ENCODE results near the gene KCNH1.

Gene KCNH1

GRCh38 chr1:210681158-210681557, 452.8 kb downstream of the KCNH1 start:
- no peak overlapping the region for H4K8ac ChIP-seq (ENCODE audit: low read depth, low read length)
- H3K4me1 ChIP-seq (ENCODE audit: control insufficient read depth in 2 of 2, insufficient read depth in 1 of 2, low read depth in 1 of 2, low read length in 2 of 2) = no peaks in the 10 kb centered on the region
- no peak overlapping the region for H2BK5ac ChIP-seq (ENCODE audit: low read length)
- H3K27me3 ChIP-seq (ENCODE audit: control insufficient read depth in 3 of 3, insufficient read depth in 3 of 3, low read depth in 1 of 3, low read length in 3 of 3) = no peaks in the 10 kb centered on the region
- H2AK5ac ChIP-seq (ENCODE audit: low read depth, low read length) = no peak overlapping the region
- no peaks in the 10 kb centered on the region for H3K9me3 ChIP-seq (replicated peaks in 1 of 2; ENCODE audit: control insufficient read depth in 2 of 2, insufficient read depth in 1 of 2, low read depth in 1 of 2, low read length in 2 of 2)
- no peak overlapping the region for H2BK15ac ChIP-seq (ENCODE audit: low read length)
- no peak overlapping the region for H3K4ac ChIP-seq (ENCODE audit: low read length)
- no peak overlapping the region for H2AFZ ChIP-seq (ENCODE audit: low read length)
- no peak overlapping the region for H3K9ac ChIP-seq (ENCODE audit: low read depth, low read length, poor library complexity)
- peaks cover 0 to 3% of the 10 kb centered on the region in 2 donors for H3K36me3 ChIP-seq (replicated peaks in 1 of 2; ENCODE audit: control insufficient read depth in 2 of 2, insufficient read depth in 2 of 2, low read length in 2 of 2)
- no peak overlapping the region for H2BK120ac ChIP-seq (ENCODE audit: low read depth, low read length)
- peak overlapping the region; percentile 29 for H3K18ac ChIP-seq (ENCODE audit: low read length)
- H3K4me3 ChIP-seq (ENCODE audit: low read length in 2 of 2) = no peak overlapping the region
- no CpG with 5 or more reads among the region's 7 CpGs for WGBS, 2 donors (ENCODE audit: extremely low coverage in 2 of 2, insufficient read length in 2 of 2, insufficient replicate concordance in 1 of 2)
- no peak for DNase-seq (ENCODE audit: low spot score)
- H3K14ac ChIP-seq (ENCODE audit: low read length) = no peak overlapping the region
- no peak overlapping the region for H4K91ac ChIP-seq (ENCODE audit: low read depth, low read length, poor library complexity)
- no peak overlapping the region for H3K27ac ChIP-seq (replicated peaks; ENCODE audit: low read length)
- no peak overlapping the region for H3K4me2 ChIP-seq (ENCODE audit: insufficient read depth, low read length, poor library complexity, severe bottlenecking)
- H2BK12ac ChIP-seq (ENCODE audit: low read length) = no peak overlapping the region
- H3K79me1 ChIP-seq (ENCODE audit: low read depth, low read length) = no peaks in the 10 kb centered on the region
- no peak overlapping the region for H3K23ac ChIP-seq (ENCODE audit: low read depth, low read length, poor library complexity)

GRCh38 chr1:210678306-210678705, 455.6 kb downstream of the KCNH1 start:
- Histone ChIP-seq H3K4me1 (ENCODE audit: control insufficient read depth in 2 of 2, insufficient read depth in 1 of 2, low read depth in 1 of 2, low read length in 2 of 2) (no peaks in the 10 kb centered on the region), H2BK12ac (ENCODE audit: low read length) (no peak overlapping the region), H3K27me3 (ENCODE audit: control insufficient read depth in 3 of 3, insufficient read depth in 3 of 3, low read depth in 1 of 3, low read length in 3 of 3) (no peaks in the 10 kb centered on the region), H4K91ac (ENCODE audit: low read depth, low read length, poor library complexity) (no peak overlapping the region), H3K18ac (ENCODE audit: low read length) (no peak overlapping the region), H3K4ac (ENCODE audit: low read length) (no peak overlapping the region), H3K27ac (replicated peaks; ENCODE audit: low read length) (no peak overlapping the region), H3K14ac (ENCODE audit: low read length) (no peak overlapping the region), H3K4me3 (ENCODE audit: low read length in 2 of 2) (no peak overlapping the region), H2AK5ac (ENCODE audit: low read depth, low read length) (no peak overlapping the region), H2BK15ac (ENCODE audit: low read length) (no peak overlapping the region), H3K9me3 (replicated peaks in 1 of 2; ENCODE audit: control insufficient read depth in 2 of 2, insufficient read depth in 1 of 2, low read depth in 1 of 2, low read length in 2 of 2) (no peaks in the 10 kb centered on the region), H2BK120ac (ENCODE audit: low read depth, low read length) (no peak overlapping the region), H2BK5ac (ENCODE audit: low read length) (no peak overlapping the region), H4K8ac (ENCODE audit: low read depth, low read length) (no peak overlapping the region), H3K36me3 (replicated peaks in 1 of 2; ENCODE audit: control insufficient read depth in 2 of 2, insufficient read depth in 2 of 2, low read length in 2 of 2) (peaks cover 0 to 1% of the 10 kb centered on the region in 2 donors), H3K9ac (ENCODE audit: low read depth, low read length, poor library complexity) (no peak overlapping the region), H3K23ac (ENCODE audit: low read depth, low read length, poor library complexity) (no peak overlapping the region), H2AFZ (ENCODE audit: low read length) (no peak overlapping the region), H3K79me1 (ENCODE audit: low read depth, low read length) (no peaks in the 10 kb centered on the region), H3K4me2 (ENCODE audit: insufficient read depth, low read length, poor library complexity, severe bottlenecking) (no peak overlapping the region)
- DNase-seq (ENCODE audit: low spot score) = no peak
- WGBS, 2 donors (ENCODE audit: extremely low coverage in 2 of 2, insufficient read length in 2 of 2, insufficient replicate concordance in 1 of 2) = no CpG with 5 or more reads among the region's 3 CpGs

DNA sequence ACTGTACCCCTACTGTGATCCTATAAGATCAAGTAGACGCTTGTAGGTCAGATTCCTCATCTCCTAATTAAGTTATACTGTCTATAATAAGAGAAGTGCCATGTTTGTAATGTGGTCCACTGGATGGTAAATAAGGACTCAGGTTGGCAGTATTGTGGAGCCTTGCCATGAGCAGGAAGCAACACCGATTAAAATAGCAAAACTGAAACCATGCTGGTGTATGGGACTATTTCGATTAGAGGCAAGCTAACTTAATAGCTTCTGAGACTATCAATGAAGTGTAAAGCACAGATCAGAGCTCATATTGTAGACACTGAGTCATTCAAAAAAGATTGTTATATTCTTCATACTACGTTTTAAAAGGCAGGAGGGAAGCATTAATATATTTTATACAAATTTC, 456.4 kb downstream of the KCNH1 start:
- no peak overlapping the region for H3K23ac ChIP-seq (ENCODE audit: low read depth, low read length, poor library complexity)
- H3K4me3 ChIP-seq (ENCODE audit: low read length in 2 of 2) = no peak overlapping the region
- no peaks in the 10 kb centered on the region for H3K27me3 ChIP-seq (ENCODE audit: control insufficient read depth in 3 of 3, insufficient read depth in 3 of 3, low read depth in 1 of 3, low read length in 3 of 3)
- H3K36me3 ChIP-seq (replicated peaks in 1 of 2; ENCODE audit: control insufficient read depth in 2 of 2, insufficient read depth in 2 of 2, low read length in 2 of 2) = no peaks in the 10 kb centered on the region
- no peak overlapping the region for H2AFZ ChIP-seq (ENCODE audit: low read length)
- no CpG with 5 or more reads among the region's 4 CpGs for WGBS, 2 donors (ENCODE audit: extremely low coverage in 2 of 2, insufficient read length in 2 of 2, insufficient replicate concordance in 1 of 2)
- no peak overlapping the region for H3K4ac ChIP-seq (ENCODE audit: low read length)
- H3K27ac ChIP-seq (replicated peaks; ENCODE audit: low read length) = no peak overlapping the region
- H3K9ac ChIP-seq (ENCODE audit: low read depth, low read length, poor library complexity) = no peak overlapping the region
- no peak overlapping the region for H3K4me2 ChIP-seq (ENCODE audit: insufficient read depth, low read length, poor library complexity, severe bottlenecking)
- H3K4me1 ChIP-seq (ENCODE audit: control insufficient read depth in 2 of 2, insufficient read depth in 1 of 2, low read depth in 1 of 2, low read length in 2 of 2) = no peaks in the 10 kb centered on the region
- H2AK5ac ChIP-seq (ENCODE audit: low read depth, low read length) = no peak overlapping the region
- no peak overlapping the region for H2BK120ac ChIP-seq (ENCODE audit: low read depth, low read length)
- H4K8ac ChIP-seq (ENCODE audit: low read depth, low read length) = no peak overlapping the region
- H4K91ac ChIP-seq (ENCODE audit: low read depth, low read length, poor library complexity) = no peak overlapping the region
- H2BK5ac ChIP-seq (ENCODE audit: low read length) = no peak overlapping the region
- no peak overlapping the region for H2BK15ac ChIP-seq (ENCODE audit: low read length)
- H3K18ac ChIP-seq (ENCODE audit: low read length) = no peak overlapping the region
- H3K14ac ChIP-seq (ENCODE audit: low read length) = no peak overlapping the region
- no peaks in the 10 kb centered on the region for H3K79me1 ChIP-seq (ENCODE audit: low read depth, low read length)
- DNase-seq (ENCODE audit: low spot score) = no peak
- no peak overlapping the region for H2BK12ac ChIP-seq (ENCODE audit: low read length)
- no peaks in the 10 kb centered on the region for H3K9me3 ChIP-seq (replicated peaks in 1 of 2; ENCODE audit: control insufficient read depth in 2 of 2, insufficient read depth in 1 of 2, low read depth in 1 of 2, low read length in 2 of 2)

- Histone ChIP-seq H3K27ac (replicated peaks; ENCODE audit: low read length) (no peak overlapping the region), H3K27me3 (ENCODE audit: control insufficient read depth in 3 of 3, insufficient read depth in 3 of 3, low read depth in 1 of 3, low read length in 3 of 3) (no peaks in the 10 kb centered on the region), H3K4ac (ENCODE audit: low read length) (no peak overlapping the region), H3K23ac (ENCODE audit: low read depth, low read length, poor library complexity) (no peak overlapping the region), H2AFZ (ENCODE audit: low read length) (no peak overlapping the region), H2BK12ac (ENCODE audit: low read length) (no peak overlapping the region), H3K4me2 (ENCODE audit: insufficient read depth, low read length, poor library complexity, severe bottlenecking) (no peak overlapping the region), H2BK15ac (ENCODE audit: low read length) (no peak overlapping the region), H3K4me1 (ENCODE audit: control insufficient read depth in 2 of 2, insufficient read depth in 1 of 2, low read depth in 1 of 2, low read length in 2 of 2) (no peaks in the 10 kb centered on the region), H3K4me3 (ENCODE audit: low read length in 2 of 2) (no peak overlapping the region), H3K9ac (ENCODE audit: low read depth, low read length, poor library complexity) (no peak overlapping the region), H3K79me1 (ENCODE audit: low read depth, low read length) (no peaks in the 10 kb centered on the region), H4K91ac (ENCODE audit: low read depth, low read length, poor library complexity) (no peak overlapping the region), H3K14ac (ENCODE audit: low read length) (no peak overlapping the region), H3K9me3 (replicated peaks in 1 of 2; ENCODE audit: control insufficient read depth in 2 of 2, insufficient read depth in 1 of 2, low read depth in 1 of 2, low read length in 2 of 2) (no peaks in the 10 kb centered on the region), H4K8ac (ENCODE audit: low read depth, low read length) (no peak overlapping the region), H2BK5ac (ENCODE audit: low read length) (no peak overlapping the region), H3K36me3 (replicated peaks in 1 of 2; ENCODE audit: control insufficient read depth in 2 of 2, insufficient read depth in 2 of 2, low read length in 2 of 2) (no peaks in the 10 kb centered on the region), H3K18ac (ENCODE audit: low read length) (no peak overlapping the region), H2BK120ac (ENCODE audit: low read depth, low read length) (no peak overlapping the region), H2AK5ac (ENCODE audit: low read depth, low read length) (no peak overlapping the region)
- WGBS, 2 donors (ENCODE audit: extremely low coverage in 2 of 2, insufficient read length in 2 of 2, insufficient replicate concordance in 1 of 2) = no CpG with 5 or more reads among the region's 3 CpGs
- DNase-seq (ENCODE audit: low spot score) = no peak
These were observed 457.4 kb downstream of the KCNH1 start for GRCh38 chr1:210676539-210676938.

Measured in neuronal stem cell (in vitro differentiated cells).